GM18873 (cell line): Measurements from ENCODE around the gene OR2T4.

Experiments used
- ATAC-seq: cut with Tn5 transposase; IDR thresholded peaks from one replicate; pipeline ENCODE4 v1.9.1; 2021; ENCODE audit warnings: mild to moderate bottlenecking, moderate library complexity, moderate number of reproducible peaks; ENCODE audit not compliant: unreplicated experiment, low FRiP score

The OR2T4 gene

GRCh38 chr1:248361121-248361715 is at the start of gene OR2T4:
Gene OR2T4 (plus strand): TSS chr1:248361665. CDS start chr1:248361665, 0 bp downstream.
- ATAC-seq: no peak

GRCh38 chr1:248316796-248317195 is 44.7 kb upstream of the OR2T4 start:
- no peak for ATAC-seq

GRCh38 chr1:248324468-248324867 is 37.0 kb upstream of the OR2T4 start, which contains the start of gene OR2M7:
Gene OR2M7 (minus strand): TSS chr1:248324568. CDS start chr1:248324568, 0 bp downstream.
- no peak for ATAC-seq

GRCh38 chr1:248343451-248343850 is 18.0 kb upstream of the OR2T4 start:
- ATAC-seq: no peak

- no peak for ATAC-seq
Observed at GRCh38 chr1:248348475-248348874, 13.0 kb upstream of the OR2T4 start, which contains the start of gene OR14C36. Gene OR14C36 (plus strand): TSS chr1:248348775. CDS start chr1:248348775, 0 bp downstream.

- ATAC-seq: no peak
Observed at GRCh38 chr1:248359415-248359814, 2.0 kb upstream of the OR2T4 start.

- ATAC-seq: no peak
Observed at GRCh38 chr1:248366609-248367008, 5.1 kb downstream of the OR2T4 start.

- no peak for ATAC-seq
Observed at GRCh38 chr1:248372394-248372793, 10.9 kb downstream of the OR2T4 start.

- no peak for ATAC-seq
Observed at GRCh38 chr1:248373761-248374160, 12.3 kb downstream of the OR2T4 start.

- ATAC-seq: no peak
Observed at GRCh38 chr1:248375446-248375845, 14.0 kb downstream of the OR2T4 start, which contains the start of gene OR2T6. Gene OR2T6 (plus strand): TSS chr1:248375746. CDS start chr1:248387609, 11,863 bp downstream.

GRCh38 chr1:248376916-248377315 is 15.5 kb downstream of the OR2T4 start:
- no peak for ATAC-seq

GRCh38 chr1:248380854-248381253 is 19.4 kb downstream of the OR2T4 start:
- no peak for ATAC-seq

- no peak for ATAC-seq
Observed at GRCh38 chr1:248388426-248388825, 27.0 kb downstream of the OR2T4 start.

GRCh38 chr1:248393050-248393449 is 31.6 kb downstream of the OR2T4 start:
- ATAC-seq: no peak

- ATAC-seq: no peak
Observed at GRCh38 chr1:248402748-248403147, 41.3 kb downstream of the OR2T4 start, which contains the start of gene OR2T1. Gene OR2T1 (plus strand): TSS chr1:248403048. CDS start chr1:248406148, 3,100 bp downstream.

- no peak for ATAC-seq
Observed at GRCh38 chr1:248404024-248404423, 42.6 kb downstream of the OR2T4 start.

GRCh38 chr1:248406721-248407692 is 45.5 kb downstream of the OR2T4 start:
- ATAC-seq: no peak
